ENCODE measurements around the gene TRAF4.

DNA sequence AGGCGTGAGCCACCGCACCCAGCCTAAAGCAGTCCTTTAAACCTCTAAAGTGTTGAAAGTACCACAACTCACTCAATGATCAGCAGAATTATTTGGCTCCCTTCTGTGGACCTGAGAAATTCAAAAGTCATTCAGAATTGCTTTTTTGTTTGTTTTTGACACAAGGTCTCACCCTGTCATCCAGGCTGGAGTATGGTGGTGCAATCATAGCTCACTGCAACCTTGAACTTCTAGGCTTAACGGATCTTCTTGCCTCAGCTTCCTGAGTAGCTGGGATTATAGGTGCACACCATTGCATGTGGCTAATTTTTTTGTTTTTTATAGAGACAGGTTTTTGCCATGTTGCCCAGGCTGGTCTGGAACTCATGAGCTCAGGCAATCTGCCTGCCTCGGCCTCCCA lies 44.3 kb downstream of the TRAF4 start:
- TF ChIP-seq, protein P1, sequence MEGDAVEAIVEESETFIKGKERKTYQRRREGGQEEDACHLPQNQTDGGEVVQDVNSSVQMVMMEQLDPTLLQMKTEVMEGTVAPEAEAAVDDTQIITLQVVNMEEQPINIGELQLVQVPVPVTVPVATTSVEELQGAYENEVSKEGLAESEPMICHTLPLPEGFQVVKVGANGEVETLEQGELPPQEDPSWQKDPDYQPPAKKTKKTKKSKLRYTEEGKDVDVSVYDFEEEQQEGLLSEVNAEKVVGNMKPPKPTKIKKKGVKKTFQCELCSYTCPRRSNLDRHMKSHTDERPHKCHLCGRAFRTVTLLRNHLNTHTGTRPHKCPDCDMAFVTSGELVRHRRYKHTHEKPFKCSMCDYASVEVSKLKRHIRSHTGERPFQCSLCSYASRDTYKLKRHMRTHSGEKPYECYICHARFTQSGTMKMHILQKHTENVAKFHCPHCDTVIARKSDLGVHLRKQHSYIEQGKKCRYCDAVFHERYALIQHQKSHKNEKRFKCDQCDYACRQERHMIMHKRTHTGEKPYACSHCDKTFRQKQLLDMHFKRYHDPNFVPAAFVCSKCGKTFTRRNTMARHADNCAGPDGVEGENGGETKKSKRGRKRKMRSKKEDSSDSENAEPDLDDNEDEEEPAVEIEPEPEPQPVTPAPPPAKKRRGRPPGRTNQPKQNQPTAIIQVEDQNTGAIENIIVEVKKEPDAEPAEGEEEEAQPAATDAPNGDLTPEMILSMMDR (IDR thresholded peaks at IDR 0.05): no peak
- no peak for TF ChIP-seq POLR2A (IDR thresholded peaks at IDR 0.05)
- TF ChIP-seq POLR2AphosphoS5 (IDR thresholded peaks at IDR 0.05; ENCODE audit: insufficient read depth in 1 of 2, low read depth in 1 of 2): no peak
